Ishikawa (cell line): Measurements from ENCODE around the gene ASB13.

Experiments used
- CEBPB ChIP-seq: IDR thresholded peaks from 2 replicates; pipeline ENCODE4 v1.6.1; 2012
- CREB1 ChIP-seq: IDR thresholded peaks from 2 replicates; pipeline ENCODE4 v1.6.1; 2012; ENCODE audit warnings: low read depth
- EGR1 ChIP-seq: IDR thresholded peaks from 2 replicates; pipeline ENCODE4 v1.6.1; 2012
- EP300 ChIP-seq: IDR thresholded peaks from 2 replicates; pipeline ENCODE4 v1.6.1; 2012; ENCODE audit warnings: borderline replicate concordance
- FOXM1 ChIP-seq: IDR thresholded peaks from 2 replicates; pipeline ENCODE4 v1.6.1; 2012; ENCODE audit warnings: low read depth, borderline replicate concordance
- NFIC ChIP-seq: IDR thresholded peaks from 2 replicates; pipeline ENCODE4 v1.6.1; 2012
- RAD21 ChIP-seq: IDR thresholded peaks from 2 replicates; pipeline ENCODE4 v1.6.1; 2012; ENCODE audit warnings: low read depth
- REST ChIP-seq: IDR thresholded peaks from 2 replicates; pipeline ENCODE4 v1.6.1; 2012; ENCODE audit warnings: low read depth, mild to moderate bottlenecking
- TAF1 ChIP-seq: IDR thresholded peaks from 2 replicates; pipeline ENCODE4 v1.6.1; 2012; ENCODE audit warnings: low read depth, mild to moderate bottlenecking
- TCF12 ChIP-seq: IDR thresholded peaks from 2 replicates; pipeline ENCODE4 v1.6.1; 2012; ENCODE audit warnings: low read depth
- TEAD4 ChIP-seq: IDR thresholded peaks from 2 replicates; pipeline ENCODE4 v1.6.1; 2012
- USF1 ChIP-seq: IDR thresholded peaks from 2 replicates; pipeline ENCODE4 v1.6.1; 2012
- YY1 ChIP-seq: IDR thresholded peaks from 2 replicates; pipeline ENCODE4 v1.6.1; 2012; ENCODE audit warnings: low read depth
- TF ChIP-seq, protein P1 (sequence below): IDR thresholded peaks from 2 replicates; pipeline ENCODE4 v1.6.1; 2012

- no peak for TF ChIP-seq EGR1
- TF ChIP-seq RAD21 = no peak
- TF ChIP-seq EP300 = no peak
- TF ChIP-seq, protein P1, sequence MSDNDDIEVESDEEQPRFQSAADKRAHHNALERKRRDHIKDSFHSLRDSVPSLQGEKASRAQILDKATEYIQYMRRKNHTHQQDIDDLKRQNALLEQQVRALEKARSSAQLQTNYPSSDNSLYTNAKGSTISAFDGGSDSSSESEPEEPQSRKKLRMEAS = no peak
- TF ChIP-seq USF1 = no peak
- no peak for TF ChIP-seq NFIC
- no peak for TF ChIP-seq FOXM1
- no peak for TF ChIP-seq YY1
- no peak for TF ChIP-seq CREB1
- TF ChIP-seq TCF12 = no peak
- TF ChIP-seq REST = no peak
- TF ChIP-seq TAF1 = no peak
- no peak for TF ChIP-seq TEAD4
- TF ChIP-seq CEBPB = no peak
Measured at GRCh38 chr10:5604961-5605360, 61.4 kb downstream of the ASB13 start.
